Breast epithelium (tissue), 4 donors: ENCODE measurements around the gene MAOA. TPM values are rescaled to one million over a fixed set of nuclear protein-coding genes. Genes with fewer than 3 reads are reported as not detected.

Experiments used
- DNase-seq, 2 donors: peaks; one replicate each; pipeline ENCODE4 v3.0.0-alpha.2; 2019; ENCODE audit warnings: low spot score in 2 of 2
- H3K27ac ChIP-seq, 2 donors: fragments of 200-600 bp; sonication (generic) in 1 of 2; one replicate each; pipeline ENCODE4 v1.5.1; 2016 to 2019; ENCODE audit warnings: mild to moderate bottlenecking in 1 of 2
- H3K27me3 ChIP-seq, 2 donors: fragments of 200-600 bp; sonication (generic) in 1 of 2; one replicate each; pipeline versions ENCODE4 v1.5.1 to v1.6.0; 2017 to 2019; ENCODE audit warnings: control low read depth in 1 of 2, mild to moderate bottlenecking in 1 of 2
- H3K36me3 ChIP-seq: fragments of 200-600 bp; one replicate; pipeline ENCODE4 v1.5.1; 2019
- H3K4me1 ChIP-seq, 2 donors: fragments of 200-600 bp; sonication (generic); one replicate each; pipeline ENCODE4 v1.5.1; 2016 to 2019; ENCODE audit warnings: control low read depth in 1 of 2
- H3K4me3 ChIP-seq, 3 donors: fragments of 200-600 bp; sonication (generic); 1 replicate in 2 of 3; 2 replicates in 1 of 3; pipeline ENCODE4 v1.5.1; 2016 to 2019; ENCODE audit warnings: mild to moderate bottlenecking in 3 of 3, moderate library complexity in 2 of 3
- H3K9me3 ChIP-seq, 2 donors: fragments of 200-600 bp; sonication (generic) in 1 of 2; one replicate each; pipeline ENCODE4 v1.5.1; 2016 to 2019; ENCODE audit warnings: control low read depth in 1 of 2
- POLR2A ChIP-seq: fragments of 450-650 bp; IDR thresholded peaks from one replicate; pipeline ENCODE4 v1.6.1; 2016; ENCODE audit warnings: antibody characterized with exemption, mild to moderate bottlenecking, moderate library complexity
- POLR2AphosphoS5 ChIP-seq, 3 donors: sonication (generic); formaldehyde crosslinking; IDR thresholded peaks; one replicate each; pipeline ENCODE4 v1.6.1; 2017; ENCODE audit warnings: antibody characterized with exemption in 3 of 3
- intact Hi-C: fragments of 100-400 bp; cut with DNase I; formaldehyde crosslinking; loops from one replicate; pipeline ENCODE4 v1.15.1; 2023; ENCODE audit warnings: low total_unique reads
- total RNA-seq, 3 donors: library from RNA; depleted of rRNA; stranded (reverse); fragments of >200 nt; gene quantifications; one replicate each; pipeline ENCODE4 v1.1.0, GENCODE V29; 2016
- TF ChIP-seq, protein P1 (sequence below), 3 donors: fragments of 450-650 bp; IDR thresholded peaks; one replicate each; pipeline ENCODE4 v1.5.1; 2016 to 2017; ENCODE audit warnings: antibody characterized with exemption in 3 of 3, mild to moderate bottlenecking in 3 of 3, moderate library complexity in 3 of 3

MAOA gene
- total RNA-seq, 3 donors from 2014 or later: 124 to 558 (median 128) TPM

DNA sequence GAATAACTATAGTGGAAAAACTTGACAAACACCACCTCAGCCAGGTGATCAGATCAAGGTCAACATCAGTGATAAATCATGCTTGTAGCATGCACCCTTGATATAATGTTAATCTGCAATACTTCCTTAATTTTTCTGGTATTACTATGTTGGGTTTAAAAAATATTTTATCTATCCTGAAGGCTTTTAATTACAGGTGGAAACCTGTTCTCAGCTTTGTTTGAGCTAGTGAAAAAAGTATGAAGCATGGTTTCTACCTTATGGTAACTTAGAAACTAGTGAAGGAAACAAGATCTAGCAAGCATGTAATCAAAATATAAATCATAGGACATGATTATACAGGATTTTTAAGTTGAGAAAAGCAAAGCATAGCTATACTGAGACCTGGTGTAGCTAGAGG lies 26.6 kb downstream of the MAOA start:
- intact Hi-C loops: no loop called here
- Histone ChIP-seq H3K27me3 (peaks cover 0 to 34% of the 10 kb centered on the region in 2 donors), H3K27ac (no peak overlapping the region), H3K4me3 (no peak overlapping the region), H3K9me3 (no peaks in the 10 kb centered on the region), H3K36me3 (no peaks in the 10 kb centered on the region), H3K4me1 (no peaks in the 10 kb centered on the region)
- DNase-seq: no peak
- no peak for TF ChIP-seq POLR2A
- no peak for TF ChIP-seq POLR2AphosphoS5 (IDR thresholded peaks at IDR 0.05)
- TF ChIP-seq, protein P1, sequence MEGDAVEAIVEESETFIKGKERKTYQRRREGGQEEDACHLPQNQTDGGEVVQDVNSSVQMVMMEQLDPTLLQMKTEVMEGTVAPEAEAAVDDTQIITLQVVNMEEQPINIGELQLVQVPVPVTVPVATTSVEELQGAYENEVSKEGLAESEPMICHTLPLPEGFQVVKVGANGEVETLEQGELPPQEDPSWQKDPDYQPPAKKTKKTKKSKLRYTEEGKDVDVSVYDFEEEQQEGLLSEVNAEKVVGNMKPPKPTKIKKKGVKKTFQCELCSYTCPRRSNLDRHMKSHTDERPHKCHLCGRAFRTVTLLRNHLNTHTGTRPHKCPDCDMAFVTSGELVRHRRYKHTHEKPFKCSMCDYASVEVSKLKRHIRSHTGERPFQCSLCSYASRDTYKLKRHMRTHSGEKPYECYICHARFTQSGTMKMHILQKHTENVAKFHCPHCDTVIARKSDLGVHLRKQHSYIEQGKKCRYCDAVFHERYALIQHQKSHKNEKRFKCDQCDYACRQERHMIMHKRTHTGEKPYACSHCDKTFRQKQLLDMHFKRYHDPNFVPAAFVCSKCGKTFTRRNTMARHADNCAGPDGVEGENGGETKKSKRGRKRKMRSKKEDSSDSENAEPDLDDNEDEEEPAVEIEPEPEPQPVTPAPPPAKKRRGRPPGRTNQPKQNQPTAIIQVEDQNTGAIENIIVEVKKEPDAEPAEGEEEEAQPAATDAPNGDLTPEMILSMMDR (IDR thresholded peaks at IDR 0.05): no peak

DNA sequence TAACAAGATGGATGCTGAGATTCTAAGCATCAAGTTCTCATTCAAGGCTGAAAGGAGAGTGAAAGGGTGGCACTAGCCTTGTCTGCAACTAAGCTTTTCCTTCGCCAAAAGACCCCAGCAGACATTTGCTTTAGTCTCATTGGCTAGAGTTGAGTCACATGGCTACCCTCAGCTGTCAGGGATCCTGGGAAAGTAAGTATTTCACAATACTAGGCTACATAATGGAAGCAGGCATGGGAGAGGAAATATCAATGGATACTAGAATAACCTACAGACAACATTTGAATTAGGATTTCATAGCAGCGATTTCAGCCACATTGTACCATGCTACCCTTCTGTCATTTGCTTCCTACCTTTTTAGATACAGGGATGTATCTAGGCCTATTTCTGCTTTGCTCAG lies 29.1 kb downstream of the MAOA start:
- Histone ChIP-seq H3K4me3 (no peak overlapping the region), H3K9me3 (no peaks in the 10 kb centered on the region), H3K36me3 (no peaks in the 10 kb centered on the region), H3K4me1 (no peaks in the 10 kb centered on the region), H3K27me3 (peaks cover 0 to 29% of the 10 kb centered on the region in 2 donors), H3K27ac (no peak overlapping the region)
- DNase-seq: no peak
- TF ChIP-seq POLR2AphosphoS5 (IDR thresholded peaks at IDR 0.05): no peak
- TF ChIP-seq POLR2A: no peak
- TF ChIP-seq, protein P1 (IDR thresholded peaks at IDR 0.05): no peak
- intact Hi-C loops: no loop called here

DNA sequence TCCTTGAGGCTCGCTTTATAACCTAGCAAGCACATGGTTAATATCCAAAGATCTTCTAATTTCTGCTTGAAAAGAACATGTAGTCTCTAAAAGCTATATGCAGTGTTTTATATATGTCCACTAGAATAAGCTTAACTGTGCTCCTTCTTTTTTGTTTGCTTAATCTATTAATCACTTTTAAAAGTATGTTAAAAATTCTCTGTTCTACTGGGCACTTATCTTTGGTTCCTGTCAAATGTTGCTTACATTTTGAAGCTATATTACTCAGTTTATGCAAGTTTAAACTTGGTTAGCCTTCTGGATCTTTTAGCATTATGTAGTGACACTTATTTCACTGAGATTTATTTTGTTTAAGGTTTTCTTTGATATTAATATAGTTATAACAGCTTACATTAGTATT lies 32.5 kb downstream of the MAOA start:
- TF ChIP-seq, protein P1 (IDR thresholded peaks at IDR 0.05): no peak
- TF ChIP-seq POLR2AphosphoS5 (IDR thresholded peaks at IDR 0.05) (no peak), POLR2A (no peak)
- no peak for DNase-seq
- Histone ChIP-seq H3K36me3 (no peaks in the 10 kb centered on the region), H3K4me3 (no peak overlapping the region), H3K9me3 (no peaks in the 10 kb centered on the region), H3K27ac (no peak overlapping the region), H3K4me1 (no peaks in the 10 kb centered on the region), H3K27me3 (peaks cover 0 to 30% of the 10 kb centered on the region in 2 donors)
- intact Hi-C loops: no loop called here

DNA sequence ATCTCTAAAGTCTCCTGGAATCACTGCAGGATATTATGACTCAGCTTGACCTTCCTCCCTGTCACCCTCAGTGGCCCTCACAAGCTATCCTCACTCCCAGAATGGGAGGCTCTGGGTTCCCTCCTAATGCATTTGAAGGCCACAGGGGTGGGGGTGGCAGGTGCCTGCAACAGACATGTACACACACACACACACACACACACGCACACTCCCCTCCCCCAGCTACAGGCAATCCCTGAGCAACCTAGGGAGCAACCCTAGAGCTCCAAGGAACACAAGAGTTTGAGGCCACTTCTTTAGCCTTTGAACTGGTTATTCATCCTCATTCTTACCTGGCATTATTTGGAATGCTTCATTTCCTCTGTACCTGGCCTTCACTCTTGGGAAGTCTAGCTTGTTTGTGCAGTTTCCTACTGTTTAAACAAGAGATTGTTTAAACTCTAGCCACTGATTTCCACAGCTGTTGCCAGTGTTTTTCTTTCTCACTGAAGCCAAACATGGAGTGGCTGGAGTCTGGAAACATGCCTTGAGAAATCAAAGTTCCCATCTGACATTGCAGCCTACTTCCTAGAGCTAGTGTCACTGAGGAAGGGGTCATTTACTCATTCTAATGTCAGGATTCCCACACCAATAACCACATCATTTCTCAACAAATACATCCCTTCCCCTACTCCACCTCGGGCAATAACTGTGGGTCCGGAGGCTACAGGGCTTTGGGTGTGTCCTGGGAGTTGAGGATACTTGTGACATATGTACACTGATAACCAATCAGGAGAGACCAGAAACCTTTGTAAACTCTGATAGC lies 37.7 kb downstream of the MAOA start:
- H3K9me3 ChIP-seq: no peaks in the 10 kb centered on the region
- no peaks in the 10 kb centered on the region for H3K4me1 ChIP-seq
- no peak for TF ChIP-seq POLR2AphosphoS5 (IDR thresholded peaks at IDR 0.05)
- TF ChIP-seq, protein P1 (IDR thresholded peaks at IDR 0.05): no peak
- no peak for TF ChIP-seq POLR2A
- DNase-seq: no peak
- no peaks in the 10 kb centered on the region for H3K36me3 ChIP-seq
- H3K27me3 ChIP-seq: peaks cover 0 to 25% of the 10 kb centered on the region in 2 donors
- peak overlapping the region; percentile 41 to 54 for H3K27ac ChIP-seq
- no peak overlapping the region for H3K4me3 ChIP-seq
- intact Hi-C loops: no loop called here

DNA sequence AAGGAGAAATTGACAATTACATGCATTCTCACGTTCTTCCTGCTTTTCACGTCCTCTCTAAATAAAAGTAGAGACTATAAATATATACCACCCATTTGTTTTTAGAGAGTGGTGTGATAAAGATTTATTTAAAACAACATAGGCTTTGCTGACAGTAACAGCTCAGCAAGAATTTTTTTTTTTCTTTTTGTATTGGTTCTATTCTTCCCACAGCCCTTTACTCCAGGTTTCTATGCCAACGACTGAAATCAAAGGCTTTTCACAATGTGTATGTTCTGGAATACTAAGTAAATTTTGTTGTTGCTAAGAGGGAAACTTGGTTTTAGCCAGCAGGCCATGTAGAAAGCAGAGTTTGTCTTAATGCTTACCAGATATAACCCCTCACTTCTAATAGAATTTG lies 43.4 kb downstream of the MAOA start:
- intact Hi-C loops: no loop called here
- no peak overlapping the region for H3K27ac ChIP-seq
- no peak for TF ChIP-seq POLR2AphosphoS5 (IDR thresholded peaks at IDR 0.05)
- TF ChIP-seq, protein P1 (IDR thresholded peaks at IDR 0.05): no peak
- no peak for TF ChIP-seq POLR2A
- no peaks in the 10 kb centered on the region for H3K9me3 ChIP-seq
- no peaks in the 10 kb centered on the region for H3K4me1 ChIP-seq
- H3K27me3 ChIP-seq: peaks cover 0 to 40% of the 10 kb centered on the region in 2 donors
- no peak overlapping the region for H3K4me3 ChIP-seq
- no peak for DNase-seq
- H3K36me3 ChIP-seq: no peaks in the 10 kb centered on the region
